Aorta (tissue), 5 donors: ENCODE data around the gene MYEF2. TPM values are rescaled to one million over a fixed set of nuclear protein-coding genes. Genes with fewer than 3 reads are reported as not detected.

Source experiments
- ATAC-seq: fragments of 200-7000 bp; cut with Tn5 transposase; one replicate; pipeline ENCODE4 v1.9.1; 2022; ENCODE audit warnings: moderate library complexity; ENCODE audit not compliant: low FRiP score
- DNase-seq, 2 donors: peaks; one replicate each; pipeline ENCODE4 v3.0.0-alpha.2; 2020
- H3K27ac ChIP-seq, 2 donors: one replicate each; pipeline ENCODE4 v1.5.1; 2013; ENCODE audit warnings: low read length in 2 of 2, mild to moderate bottlenecking in 2 of 2, moderate library complexity in 2 of 2, control low read depth in 1 of 2, inconsistent platforms in 1 of 2, low read depth in 1 of 2
- H3K27me3 ChIP-seq, 2 donors: one replicate each; pipeline ENCODE4 v1.6.1; 2013; ENCODE audit warnings: control low read depth in 1 of 2, low read length in 1 of 2, mild to moderate bottlenecking in 1 of 2, moderate library complexity in 1 of 2; ENCODE audit not compliant: insufficient read depth in 2 of 2, control insufficient read depth in 1 of 2
- H3K36me3 ChIP-seq, 2 donors: one replicate each; pipeline ENCODE4 v1.6.1; 2013; ENCODE audit warnings: control low read depth in 1 of 2, low read length in 1 of 2, mild to moderate bottlenecking in 1 of 2; ENCODE audit not compliant: insufficient read depth in 2 of 2, control insufficient read depth in 1 of 2
- H3K4me1 ChIP-seq, 2 donors: one replicate each; pipeline ENCODE4 v1.6.1; 2013; ENCODE audit warnings: low read length in 2 of 2, control low read depth in 1 of 2, mild to moderate bottlenecking in 1 of 2, moderate library complexity in 1 of 2; ENCODE audit not compliant: insufficient read depth in 2 of 2, control insufficient read depth in 1 of 2
- H3K4me3 ChIP-seq, 2 donors: one replicate each; pipeline ENCODE4 v1.5.1; 2013; ENCODE audit warnings: low read length in 2 of 2, control low read depth in 1 of 2, mild to moderate bottlenecking in 1 of 2
- H3K9me3 ChIP-seq: one replicate; pipeline ENCODE4 v1.6.1; 2013; ENCODE audit warnings: mild to moderate bottlenecking, low read length; ENCODE audit not compliant: control insufficient read depth
- WGBS, 2 donors: extraction: QIAGEN DNeasy Blood & Tissue Kit; methylation state at CpG; one replicate each; pipeline ENCODE4 v1.1.7; 2013; 5-methylcytosine and 5-hydroxymethylcytosine counted together
- intact Hi-C, 2 donors: fragments of 100-400 bp; cut with DNase I; formaldehyde crosslinking; loops; one replicate each; pipeline versions ENCODE4 v1.14.2 to v1.15.0; 2022
- polyA plus RNA-seq, 2 donors: library from polyadenylated mRNA; stranded (reverse); fragments of 200-250 nt; gene quantifications; one replicate each; pipeline ENCODE4 v1.2.3, GENCODE V29; 2013
- total RNA-seq, 2 donors: library from RNA; stranded (reverse); fragmentation: NEBNext Ultra II Directional; extraction: Animal tissue kit (Norgen Biotek cat#: 25700); gene quantifications; one replicate each; pipeline ENCODE4 v1.2.1, GENCODE V29; 2021
- donor health status: healthy with polysubstance abuse.
- donor health status: Bipolar disorder and iron deficiency.
- donor health status: DM: no; HTN: no; CAD: no.
- donor health status: DM: no; HTN: no; CAD: no.
- donor health status: DM: yes; HTN: yes; CAD: no.

MYEF2 gene
- total and polyA plus RNA-seq, 4 donors: 16.7 to 105 (median 74.0) TPM

DNA sequence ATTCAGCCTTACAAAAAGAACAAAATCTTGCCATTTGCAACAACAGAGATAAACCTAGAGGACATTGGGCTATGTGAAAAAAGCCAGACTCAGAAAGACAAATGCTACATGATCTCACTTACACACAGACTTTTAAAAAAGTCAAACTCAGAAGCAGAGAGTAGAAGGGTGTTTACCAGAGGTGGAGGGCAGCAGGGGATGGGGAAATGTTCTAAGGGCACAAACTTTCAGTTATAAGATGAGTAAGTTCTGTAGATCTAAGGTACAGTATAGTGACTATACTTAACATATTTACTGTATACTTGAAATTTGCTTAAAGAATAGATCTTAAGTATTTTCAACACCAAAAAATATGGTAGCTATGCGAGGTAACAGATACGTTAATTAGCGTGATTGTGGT is 3.0 kb downstream of the MYEF2 start:
- 94 to 99% methylated on average over 3 of the region's 3 CpGs for WGBS, 2 donors
- Histone ChIP-seq H3K36me3 (no peaks in the 10 kb centered on the region), H3K27me3 (no peaks in the 10 kb centered on the region), H3K9me3 (no peaks in the 10 kb centered on the region), H3K4me1 (no peaks in the 10 kb centered on the region), H3K27ac (peak overlapping the region; percentile 14 to 28), H3K4me3 (no peak overlapping the region)
- ATAC-seq (no peak), DNase-seq (no peak)
- intact Hi-C loops: loop anchor here in 1 of 2 donors (5.0 to 10.0 kb wide), 2 partner anchors 47 to 160 kb away; partner anchors contain the start of gene DUT

DNA sequence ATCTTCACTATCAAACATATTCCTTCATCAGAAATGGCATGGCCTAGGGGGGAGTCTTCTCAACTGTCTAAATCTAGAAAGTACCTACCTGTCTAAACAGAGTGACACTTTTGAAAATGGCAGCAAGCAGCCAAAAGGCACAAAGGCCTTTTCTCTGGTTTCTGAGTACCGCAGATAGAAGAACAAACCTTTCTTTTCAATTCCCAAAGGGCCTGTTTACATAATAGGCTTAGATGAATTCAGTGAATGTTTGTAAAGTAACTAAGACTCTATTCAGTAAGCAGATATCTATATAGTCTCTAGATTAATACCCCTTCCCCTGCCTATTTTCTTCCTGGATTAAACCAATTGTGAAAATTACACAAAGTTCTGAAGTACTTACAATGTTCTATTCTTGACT is 7.1 kb downstream of the MYEF2 start:
- no peak overlapping the region for H3K4me3 ChIP-seq
- ATAC-seq: no peak
- H3K27ac ChIP-seq: no peak overlapping the region
- H3K36me3 ChIP-seq: no peaks in the 10 kb centered on the region
- no peaks in the 10 kb centered on the region for H3K9me3 ChIP-seq
- H3K27me3 ChIP-seq: no peaks in the 10 kb centered on the region
- no peaks in the 10 kb centered on the region for H3K4me1 ChIP-seq
- intact Hi-C loops: loop anchor here in 1 of 2 donors (10.0 kb wide), 1 partner anchor 164 kb away; the partner anchor contains the start of gene DUT
- 90 to 94% methylated on average over 1 of the region's 1 CpG for WGBS, 2 donors
- DNase-seq: no peak

DNA sequence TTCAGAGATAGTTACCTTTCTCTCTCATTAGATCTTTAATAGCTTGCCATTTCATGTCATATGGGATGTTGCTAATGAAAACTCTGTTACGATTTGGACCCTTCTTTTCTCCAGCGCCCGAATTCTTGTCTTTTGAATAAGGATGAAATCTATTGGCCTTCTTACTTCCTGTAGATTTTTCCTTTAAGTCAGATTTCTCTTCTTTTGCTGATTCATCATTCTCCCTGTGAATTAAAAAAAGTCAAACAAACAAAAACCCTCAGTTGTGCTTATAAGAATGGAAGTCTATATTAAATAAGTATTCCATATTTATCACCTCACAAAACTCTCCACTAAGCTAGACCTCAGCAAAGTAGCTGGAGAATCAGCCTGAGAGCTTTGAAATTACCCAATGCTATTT is 9.5 kb downstream of the MYEF2 start:
- H3K4me1 ChIP-seq: no peaks in the 10 kb centered on the region
- no peaks in the 10 kb centered on the region for H3K9me3 ChIP-seq
- WGBS, 2 donors: 60 to 65% methylated on average over 3 of the region's 3 CpGs
- no peaks in the 10 kb centered on the region for H3K36me3 ChIP-seq
- DNase-seq (no peak), ATAC-seq (no peak)
- intact Hi-C loops: no loop called here
- H3K27ac ChIP-seq: no peak overlapping the region
- H3K4me3 ChIP-seq: no peak overlapping the region
- no peaks in the 10 kb centered on the region for H3K27me3 ChIP-seq

DNA sequence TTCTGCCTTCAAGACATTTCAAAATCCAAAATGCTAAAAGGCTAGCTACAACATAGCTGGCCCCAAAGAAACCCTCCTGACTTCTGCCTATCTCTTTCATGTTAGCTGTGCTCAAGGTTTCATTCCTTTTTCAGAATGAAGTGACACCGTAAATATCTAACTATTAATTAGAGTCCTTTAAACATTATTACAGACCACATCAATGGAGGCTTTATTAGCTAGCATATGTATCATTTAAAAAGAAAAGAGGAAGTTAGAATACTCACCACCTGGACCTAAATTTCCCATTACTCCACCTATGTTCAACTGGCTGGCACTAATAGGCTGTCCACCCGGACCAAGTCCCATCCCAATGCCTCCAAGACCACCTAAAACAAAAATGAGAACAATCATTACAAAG is 24.6 kb downstream of the MYEF2 start:
- Histone ChIP-seq H3K9me3 (no peaks in the 10 kb centered on the region), H3K4me3 (no peak overlapping the region), H3K36me3 (peaks cover 0 to 4% of the 10 kb centered on the region in 2 donors), H3K4me1 (no peaks in the 10 kb centered on the region), H3K27me3 (no peaks in the 10 kb centered on the region), H3K27ac (no peak overlapping the region)
- intact Hi-C loops: no loop called here
- DNase-seq: no peak
- 95 to 98% methylated on average over 2 of the region's 2 CpGs for WGBS, 2 donors
- no peak for ATAC-seq

DNA sequence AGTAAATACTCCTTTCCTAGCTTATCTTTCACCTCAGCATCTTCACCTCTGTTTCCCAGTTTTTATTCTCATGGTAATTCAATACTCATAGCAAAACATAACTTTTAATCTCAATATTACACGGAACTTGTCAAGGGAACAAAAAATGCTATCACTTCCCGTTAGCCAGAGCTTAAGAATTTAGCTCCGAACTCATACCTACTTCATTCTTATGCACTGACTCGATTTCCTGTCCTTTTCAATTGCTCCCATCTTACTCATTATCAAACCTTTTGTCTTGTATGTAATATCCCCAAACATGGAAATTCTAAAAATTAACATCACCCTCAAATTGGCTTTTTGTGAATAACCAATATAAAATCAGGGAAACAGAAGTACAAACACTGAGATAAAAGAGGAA is 28.2 kb downstream of the MYEF2 start:
- ATAC-seq (no peak), DNase-seq (no peak)
- Histone ChIP-seq H3K4me3 (no peak overlapping the region), H3K4me1 (no peaks in the 10 kb centered on the region), H3K9me3 (no peaks in the 10 kb centered on the region), H3K27ac (no peak overlapping the region), H3K27me3 (no peaks in the 10 kb centered on the region), H3K36me3 (peaks cover 0 to 4% of the 10 kb centered on the region in 2 donors)
- 48 to 51% methylated on average over 4 of the region's 4 CpGs for WGBS, 2 donors
- intact Hi-C loops: no loop called here

DNA sequence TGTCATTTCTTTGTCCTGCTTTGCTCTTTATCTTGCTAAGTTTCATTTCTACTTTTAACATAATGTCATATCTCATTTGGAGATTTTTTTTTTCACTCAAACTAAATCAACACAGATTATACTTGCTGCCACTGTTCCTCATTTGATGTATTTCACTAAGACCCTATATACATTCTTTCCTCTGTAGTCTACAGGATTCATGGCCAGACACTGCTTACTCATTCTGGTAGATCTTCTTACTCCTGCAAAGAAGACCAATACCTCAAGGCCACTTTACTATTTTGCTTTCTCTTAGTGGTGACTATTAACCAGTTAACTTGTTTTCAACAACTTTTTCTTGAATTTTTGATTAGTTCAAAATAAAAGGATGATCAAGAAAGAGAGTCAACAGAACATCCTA is 30.7 kb downstream of the MYEF2 start:
- H3K4me3 ChIP-seq: no peak overlapping the region

DNA sequence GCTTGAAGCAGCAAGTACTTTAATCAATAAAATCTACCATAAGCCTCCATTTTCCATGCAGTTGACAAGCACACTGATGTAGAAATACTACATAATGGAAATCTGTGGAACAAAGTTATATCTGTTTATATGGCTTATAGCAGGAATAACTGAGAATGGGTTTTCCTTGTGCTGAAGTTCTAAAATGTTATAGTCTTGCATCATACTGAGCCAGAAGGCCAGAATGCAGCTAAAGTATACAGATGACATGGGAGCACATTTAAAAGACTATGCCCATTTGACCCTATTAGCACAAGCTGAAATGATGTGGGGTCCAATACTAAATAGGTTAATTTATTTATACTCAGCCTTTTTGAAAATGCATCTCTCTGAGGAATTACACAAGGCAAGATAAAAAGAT is 32.2 kb downstream of the MYEF2 start:
- peaks cover 1 to 2% of the 10 kb centered on the region in 2 donors for H3K4me1 ChIP-seq
- intact Hi-C loops: no loop called here
- no peaks in the 10 kb centered on the region for H3K9me3 ChIP-seq
- ATAC-seq: no peak
- H3K27ac ChIP-seq: peak overlapping the region in 1 of 2 donors; percentile 33
- DNase-seq: no peak
- H3K4me3 ChIP-seq: no peak overlapping the region
- no peaks in the 10 kb centered on the region for H3K27me3 ChIP-seq
- H3K36me3 ChIP-seq: no peaks in the 10 kb centered on the region

More for the DNA sequence above, 30.7 kb downstream of the MYEF2 start:
- peaks cover 0 to 2% of the 10 kb centered on the region in 2 donors for H3K36me3 ChIP-seq
- H3K27ac ChIP-seq: no peak overlapping the region
- ATAC-seq: no peak
- no peaks in the 10 kb centered on the region for H3K9me3 ChIP-seq
- no peaks in the 10 kb centered on the region for H3K27me3 ChIP-seq
- no peak for DNase-seq
- intact Hi-C loops: no loop called here
- H3K4me1 ChIP-seq: peaks cover 0 to 2% of the 10 kb centered on the region in 2 donors

DNA sequence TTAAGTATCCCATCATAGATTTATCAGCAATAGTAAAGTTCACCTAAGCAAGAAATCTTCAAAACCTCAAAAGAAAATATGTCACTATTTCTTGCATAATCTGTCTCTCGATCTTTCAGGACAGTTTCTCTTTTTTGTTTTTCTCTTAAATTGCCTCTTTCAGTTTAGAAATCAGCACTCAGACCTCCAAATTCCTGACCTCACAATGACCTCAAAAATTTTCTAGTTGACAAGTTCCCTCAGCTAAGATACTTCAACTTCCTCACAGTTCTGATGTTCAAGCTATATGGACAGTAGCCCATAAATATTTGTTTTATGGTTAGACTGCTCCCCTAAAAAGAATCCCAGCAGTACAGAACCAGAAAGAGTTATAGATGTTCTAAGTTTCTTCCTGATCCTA is 33.2 kb downstream of the MYEF2 start:
- WGBS, 2 donors: 3 to 5% methylated on average over 1 of the region's 1 CpG
- Histone ChIP-seq H3K9me3 (no peaks in the 10 kb centered on the region), H3K4me3 (no peak overlapping the region), H3K27me3 (no peaks in the 10 kb centered on the region), H3K27ac (peak overlapping the region in 1 of 2 donors; percentile 33), H3K36me3 (no peaks in the 10 kb centered on the region), H3K4me1 (peaks cover 2% of the 10 kb centered on the region in 2 donors)
- intact Hi-C loops: no loop called here
- DNase-seq: no peak
- ATAC-seq: no peak

DNA sequence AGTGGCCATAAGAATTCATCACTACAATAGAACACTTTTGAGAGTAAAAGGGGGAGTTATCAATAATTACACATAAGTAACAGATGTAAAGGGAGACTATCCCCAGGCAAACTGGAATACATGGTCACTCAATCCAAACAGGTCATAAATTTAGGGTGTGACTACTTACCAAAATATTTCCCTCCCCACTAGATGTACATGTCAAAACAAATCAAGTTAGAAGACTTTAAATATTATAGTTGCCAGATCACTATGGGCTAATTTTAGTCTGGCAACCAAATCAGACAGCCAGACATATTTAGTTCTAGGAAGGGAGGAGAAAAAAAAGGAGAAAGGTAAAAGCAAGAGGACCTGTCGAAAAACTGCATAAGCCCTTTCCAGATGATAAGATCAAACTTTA is 34.2 kb downstream of the MYEF2 start:
- Histone ChIP-seq H3K4me3 (no peak overlapping the region), H3K4me1 (peaks cover 2% of the 10 kb centered on the region in 2 donors), H3K36me3 (no peaks in the 10 kb centered on the region), H3K27ac (peak overlapping the region in 1 of 2 donors; percentile 87), H3K9me3 (no peaks in the 10 kb centered on the region), H3K27me3 (no peaks in the 10 kb centered on the region)
- intact Hi-C loops: no loop called here
- DNase-seq (no peak), ATAC-seq (peak; percentile 44)
- 9 to 10% methylated on average over 1 of the region's 1 CpG for WGBS, 2 donors
